Psoas muscle (tissue), 8 donors: Measurements from ENCODE around the gene ARMC12. TPM values are rescaled to one million over a fixed set of nuclear protein-coding genes. Genes with fewer than 3 reads are reported as not detected.

Experiments
- ATAC-seq, 4 donors: fragments of 200-7000 bp; cut with Tn5 transposase; one replicate each; pipeline ENCODE4 v1.9.1; 2020; ENCODE audit warnings: moderate library complexity in 3 of 4, mild to moderate bottlenecking in 2 of 4
- DNase-seq, 2 donors: peaks; one replicate each; pipeline ENCODE4 v3.0.0-alpha.2; 2020
- H3K27ac ChIP-seq: fragments of 200-600 bp; one replicate; pipeline ENCODE4 v1.8.0; 2022
- H3K27me3 ChIP-seq, 3 donors: fragments of 200-600 bp in 1 of 3; one replicate each; pipeline versions ENCODE4 v1.6.1 to v1.8.0; 2013 to 2022; ENCODE audit warnings: low read length in 2 of 3, mild to moderate bottlenecking in 2 of 3, moderate library complexity in 1 of 3; ENCODE audit not compliant: insufficient read depth in 3 of 3
- H3K36me3 ChIP-seq, 2 donors: fragments of 200-600 bp in 1 of 2; one replicate each; pipeline versions ENCODE4 v1.6.1 to v1.8.0; 2013 to 2022; ENCODE audit warnings: low read depth in 1 of 2, mild to moderate bottlenecking in 1 of 2, moderate library complexity in 1 of 2; ENCODE audit not compliant: insufficient read depth in 1 of 2
- H3K4me1 ChIP-seq: fragments of 200-600 bp; one replicate; pipeline ENCODE4 v1.8.0; 2022
- H3K4me3 ChIP-seq: fragments of 200-600 bp; one replicate; pipeline ENCODE4 v1.8.0; 2022; ENCODE audit warnings: mild to moderate bottlenecking
- H3K9me3 ChIP-seq: fragments of 200-600 bp; one replicate; pipeline ENCODE4 v1.8.0; 2022
- WGBS, 3 donors: extraction: QIAGEN DNeasy Blood & Tissue Kit; methylation state at CpG; one replicate each; pipeline versions ENCODE4 v1.1.6 to v1.1.7; 2013; 5-methylcytosine and 5-hydroxymethylcytosine counted together
- intact Hi-C, 2 donors: fragments of 100-400 bp; cut with DNase I; formaldehyde crosslinking; loops; one replicate each; pipeline versions ENCODE4 v1.11.0 to v1.14.2; 2022
- polyA plus RNA-seq, 3 donors: library from polyadenylated mRNA; stranded (reverse); fragments of 200-250 nt; gene quantifications; one replicate each; pipeline ENCODE4 v1.2.3, GENCODE V29; 2013
- total RNA-seq, 4 donors: library from RNA; stranded (reverse); fragmentation: NEBNext Ultra II Directional in 2 of 4; extraction: Animal tissue kit (Norgen Biotek cat#: 25700) in 2 of 4; gene quantifications; one replicate each; pipeline versions ENCODE4 v1.2.1 to v1.2.4, GENCODE V29; 2021 to 2023
- TF ChIP-seq, protein P1 (sequence below): fragments of 200-600 bp; IDR thresholded peaks from one replicate; pipeline ENCODE4 v1.8.0; 2022; ENCODE audit warnings: antibody characterized with exemption
- donor health status: healthy with polysubstance abuse.
- donor health status: DM: no; HTN: no; CAD: no; lungs with moderate emphysema.
- donor health status: Bipolar disorder and iron deficiency.
- donor health status: healthy.
- donor health status: DM: yes; HTN: yes; CAD: no.
- donor health status: DM: no; HTN: no; CAD: no.
- donor health status: DM: no; HTN: no; CAD: no.
- donor health status: DM: yes; HTN: yes; CAD: no.

ARMC12 gene
- total and polyA plus RNA-seq, 7 donors: 0.25 to 15.5 (median 0.58) TPM; not detected in 2

- H3K27ac ChIP-seq: no peak overlapping the region
- TF ChIP-seq, protein P1, sequence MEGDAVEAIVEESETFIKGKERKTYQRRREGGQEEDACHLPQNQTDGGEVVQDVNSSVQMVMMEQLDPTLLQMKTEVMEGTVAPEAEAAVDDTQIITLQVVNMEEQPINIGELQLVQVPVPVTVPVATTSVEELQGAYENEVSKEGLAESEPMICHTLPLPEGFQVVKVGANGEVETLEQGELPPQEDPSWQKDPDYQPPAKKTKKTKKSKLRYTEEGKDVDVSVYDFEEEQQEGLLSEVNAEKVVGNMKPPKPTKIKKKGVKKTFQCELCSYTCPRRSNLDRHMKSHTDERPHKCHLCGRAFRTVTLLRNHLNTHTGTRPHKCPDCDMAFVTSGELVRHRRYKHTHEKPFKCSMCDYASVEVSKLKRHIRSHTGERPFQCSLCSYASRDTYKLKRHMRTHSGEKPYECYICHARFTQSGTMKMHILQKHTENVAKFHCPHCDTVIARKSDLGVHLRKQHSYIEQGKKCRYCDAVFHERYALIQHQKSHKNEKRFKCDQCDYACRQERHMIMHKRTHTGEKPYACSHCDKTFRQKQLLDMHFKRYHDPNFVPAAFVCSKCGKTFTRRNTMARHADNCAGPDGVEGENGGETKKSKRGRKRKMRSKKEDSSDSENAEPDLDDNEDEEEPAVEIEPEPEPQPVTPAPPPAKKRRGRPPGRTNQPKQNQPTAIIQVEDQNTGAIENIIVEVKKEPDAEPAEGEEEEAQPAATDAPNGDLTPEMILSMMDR: no peak
- ATAC-seq: no peak
- no peaks in the 10 kb centered on the region for H3K27me3 ChIP-seq
- DNase-seq: no peak
- 95 to 99% (median 96%) methylated on average over 7 of the region's 7 CpGs for WGBS, 3 donors
- no peaks in the 10 kb centered on the region for H3K4me1 ChIP-seq
- intact Hi-C loops: no loop called here
- H3K4me3 ChIP-seq: no peak overlapping the region
- no peaks in the 10 kb centered on the region for H3K36me3 ChIP-seq
- H3K9me3 ChIP-seq: no peaks in the 10 kb centered on the region
Measured at GRCh38 chr6:35711731-35712130, 25.1 kb upstream of the ARMC12 start.

- DNase-seq (no peak), ATAC-seq (no peak)
- no peak overlapping the region for H3K4me3 ChIP-seq
- H3K9me3 ChIP-seq: no peaks in the 10 kb centered on the region
- H3K27me3 ChIP-seq: no peaks in the 10 kb centered on the region
- TF ChIP-seq, protein P1: no peak
- WGBS, 3 donors: 86 to 91% (median 90%) methylated on average over 7 of the region's 7 CpGs
- H3K4me1 ChIP-seq: no peaks in the 10 kb centered on the region
- no peak overlapping the region for H3K27ac ChIP-seq
- intact Hi-C loops: no loop called here
- no peaks in the 10 kb centered on the region for H3K36me3 ChIP-seq
Measured at GRCh38 chr6:35713006-35713767, 23.6 kb upstream of the ARMC12 start.

GRCh38 chr6:35716798-35717197 is 20.0 kb upstream of the ARMC12 start:
- no peaks in the 10 kb centered on the region for H3K36me3 ChIP-seq
- WGBS, 3 donors: 75 to 79% (median 78%) methylated on average over 2 of the region's 2 CpGs

DNA sequence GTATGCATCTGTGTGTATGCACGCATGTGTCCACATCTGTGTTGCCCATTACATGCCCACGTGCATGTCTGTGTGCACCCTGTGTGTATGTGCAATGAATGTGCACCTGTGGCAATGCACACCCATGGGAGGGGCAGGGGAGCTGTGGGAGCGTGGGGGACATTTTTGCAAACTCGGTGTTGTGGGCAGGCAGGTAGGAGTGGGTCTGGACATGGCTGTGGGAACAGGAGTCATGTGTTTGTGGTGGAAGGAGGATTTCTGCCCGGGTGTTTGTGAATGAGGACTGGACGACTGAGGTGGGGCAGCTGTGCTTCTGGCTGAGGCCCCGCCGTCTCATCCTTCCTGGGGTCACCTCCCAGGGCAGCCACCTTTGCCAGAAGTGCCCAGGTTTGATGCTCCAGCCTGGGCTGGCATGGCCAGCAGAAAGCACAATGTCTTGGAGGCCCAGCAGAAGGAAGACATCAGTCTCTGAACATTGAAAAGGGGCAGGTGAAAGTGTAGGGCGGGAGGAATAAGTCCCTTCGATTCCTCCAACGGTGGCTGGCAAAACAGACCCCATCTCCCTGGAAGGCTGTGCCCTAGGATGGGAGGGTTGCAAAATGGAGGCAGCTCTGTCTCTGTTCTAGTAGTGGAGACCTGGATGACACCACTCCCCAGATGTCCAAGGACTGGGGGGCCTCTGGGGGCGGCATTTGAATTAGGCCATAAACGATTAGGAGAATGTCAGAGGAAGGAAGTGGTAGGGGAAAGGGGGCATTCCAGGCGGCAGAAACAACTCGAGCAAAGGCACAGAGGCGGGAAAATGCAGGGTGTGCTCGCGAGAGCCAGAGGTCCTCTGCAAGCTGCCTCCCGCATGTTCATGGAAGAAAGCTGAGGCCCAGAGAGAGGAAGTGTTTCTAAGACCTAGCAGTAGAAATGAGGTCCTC is 19.1 kb upstream of the ARMC12 start:
- H3K9me3 ChIP-seq: no peaks in the 10 kb centered on the region
- TF ChIP-seq, protein P1: no peak
- ATAC-seq (no peak), DNase-seq (no peak)
- no peak overlapping the region for H3K27ac ChIP-seq
- 82 to 85% (median 84%) methylated on average over 19 of the region's 19 CpGs for WGBS, 3 donors
- H3K27me3 ChIP-seq: no peaks in the 10 kb centered on the region
- no peaks in the 10 kb centered on the region for H3K36me3 ChIP-seq
- no peak overlapping the region for H3K4me3 ChIP-seq
- peaks cover 25% of the 10 kb centered on the region for H3K4me1 ChIP-seq
- intact Hi-C loops: no loop called here

More at GRCh38 chr6:35716798-35717197, 20.0 kb upstream of the ARMC12 start:
- H3K4me3 ChIP-seq: no peak overlapping the region
- DNase-seq: no peak
- no peaks in the 10 kb centered on the region for H3K27me3 ChIP-seq
- H3K9me3 ChIP-seq: no peaks in the 10 kb centered on the region
- TF ChIP-seq, protein P1: no peak
- ATAC-seq: no peak
- no peak overlapping the region for H3K27ac ChIP-seq
- intact Hi-C loops: no loop called here
- H3K4me1 ChIP-seq: peaks cover 17% of the 10 kb centered on the region
